OCI-LY7 (cell line): ENCODE measurements around the gene TLR7. TPM values are rescaled to one million over a fixed set of nuclear protein-coding genes. Genes with fewer than 3 reads are reported as not detected.

Experiments
- BruUV-seq: library from RNA; stranded (reverse); fragments of 400-500 nt; replicated peaks from 2 replicates; lab custom pipeline; 2021; lab: Mats Ljungman, UMichigan
- CTCF ChIA-PET: fragments of 300-600 bp; sonication (Branson Sonifier 250); formaldehyde crosslinking; loops from one replicate; lab custom pipeline; 2022; ENCODE audit warnings: antibody characterized with exemption; ENCODE audit not compliant: unreplicated experiment; lab: Charles Lee
- POLR2A ChIA-PET: fragments of 300-600 bp; sonication (Branson Sonifier 250); formaldehyde crosslinking; loops from one replicate; lab custom pipeline; 2022; ENCODE audit warnings: antibody characterized with exemption; lab: Charles Lee
- DNase-seq: peaks from one replicate; pipeline ENCODE4 v3.0.0-alpha.2; 2015; ENCODE audit warnings: low spot score
- H2AFZ ChIP-seq: fragments of 200-600 bp; sonication (generic), shearing (Covaris generic); 2 replicates; pipeline ENCODE4 v1.6.1; 2014; ENCODE audit warnings: mild to moderate bottlenecking, antibody characterized with exemption, low read length, moderate library complexity
- H3K27ac ChIP-seq: fragments of 200-600 bp; sonication (generic); 2 replicates; pipeline ENCODE4 v1.5.1; 2014; ENCODE audit warnings: mixed run types, low read depth, mild to moderate bottlenecking, moderate library complexity, low read length, inconsistent platforms; ENCODE audit not compliant: poor library complexity, severe bottlenecking
- H3K36me3 ChIP-seq: fragments of 200-600 bp; sonication (generic); 2 replicates; pipeline ENCODE4 v1.6.1; 2014; ENCODE audit warnings: mild to moderate bottlenecking, antibody characterized with exemption, low read length, moderate library complexity, mixed read lengths; ENCODE audit not compliant: insufficient read depth
- H3K4me1 ChIP-seq: fragments of 200-600 bp; sonication (generic); 2 replicates; pipeline ENCODE4 v1.5.1; 2014; ENCODE audit warnings: mild to moderate bottlenecking, low read length; ENCODE audit not compliant: insufficient read depth, poor library complexity, severe bottlenecking
- H3K4me2 ChIP-seq: fragments of 200-600 bp; sonication (generic); 2 replicates; pipeline ENCODE4 v1.6.1; 2014; ENCODE audit warnings: mild to moderate bottlenecking, low read length
- H3K4me3 ChIP-seq: fragments of 200-600 bp; sonication (generic); 2 replicates; pipeline ENCODE4 v1.5.1; 2014; ENCODE audit warnings: mild to moderate bottlenecking, low read depth, low read length; ENCODE audit not compliant: poor library complexity, severe bottlenecking
- H3K79me2 ChIP-seq: fragments of 200-600 bp; sonication (generic); 2 replicates; pipeline ENCODE4 v1.6.1; 2016; ENCODE audit warnings: low read depth, mild to moderate bottlenecking, low read length, moderate library complexity, mixed read lengths; ENCODE audit not compliant: insufficient read depth
- H3K9me2 ChIP-seq: fragments of 200-600 bp; sonication (generic); 2 replicates; pipeline ENCODE4 v1.6.1; 2016; ENCODE audit warnings: mild to moderate bottlenecking, low read length, mixed read lengths; ENCODE audit not compliant: insufficient read depth
- H3K9me3 ChIP-seq: fragments of 200-600 bp; sonication (generic); 2 replicates; pipeline ENCODE4 v1.6.1; 2014; ENCODE audit warnings: mild to moderate bottlenecking, mixed run types, low read length, mixed read lengths
- H4K20me1 ChIP-seq: fragments of 200-600 bp; sonication (generic); 2 replicates; pipeline ENCODE4 v1.6.1; 2014; ENCODE audit warnings: mild to moderate bottlenecking, antibody characterized with exemption, low read length, moderate library complexity, mixed read lengths; ENCODE audit not compliant: insufficient read depth
- CTCF ChIP-seq: fragments of 200-600 bp; sonication (generic); conservative IDR thresholded peaks from 2 replicates; pipeline ENCODE4 v1.5.1; 2014; ENCODE audit warnings: mild to moderate bottlenecking, antibody characterized with exemption, low read length, moderate library complexity, mixed read lengths
- EZH2phosphoT487 ChIP-seq: fragments of 200-600 bp; sonication (generic); IDR thresholded peaks from 2 replicates; pipeline ENCODE4 v1.6.1; 2018; ENCODE audit warnings: low read depth, borderline replicate concordance, mild to moderate bottlenecking, mixed run types, antibody characterized with exemption, low read length, moderate library complexity, mixed read lengths
- intact Hi-C: fragments of 100-400 bp; cut with micrococcal nuclease; formaldehyde crosslinking; loops from one replicate; pipeline ENCODE4 v1.10.0; 2022; ENCODE audit not compliant: unreplicated experiment
- total RNA-seq, 2 experiments: library from RNA; depleted of rRNA in 1 of 2; stranded (reverse); fragments of >200 nt in 1 of 2; shearing (Covaris generic) in 1 of 2; gene quantifications; 2 replicates each; pipeline ENCODE4 v1.2.3, GENCODE V29; 2014 to 2022

Gene TLR7
- total RNA-seq, 2 experiments from 2014 or later = 9.9 to 11.4 TPM

GRCh38 chrX:12896935-12897334, 30.1 kb downstream of the TLR7 start:
- intact Hi-C loops = loop anchor here (10.0 kb wide), 1 partner anchor 392 kb away; no protein-coding TSS in a partner anchor
- no TSS peak for BruUV-seq
- H3K9me2 ChIP-seq = no peaks in the 10 kb centered on the region
- no peak overlapping the region for H3K4me3 ChIP-seq
- no peak overlapping the region for H2AFZ ChIP-seq
- no peaks in the 10 kb centered on the region for H3K9me3 ChIP-seq
- no peaks in the 10 kb centered on the region for H3K36me3 ChIP-seq
- H3K4me1 ChIP-seq = peaks cover 30% of the 10 kb centered on the region
- no peaks in the 10 kb centered on the region for H3K79me2 ChIP-seq
- TF ChIP-seq CTCF (no peak), EZH2phosphoT487 (no peak)
- POLR2A ChIA-PET = interaction anchor here (0.8 to 1.1 kb wide), 2 partner anchors 81 to 83 kb away, joined by 3 to 4 read pairs; no protein-coding TSS in a partner anchor
- H3K4me2 ChIP-seq = no peak overlapping the region
- CTCF ChIA-PET = no interaction called here
- no peaks in the 10 kb centered on the region for H4K20me1 ChIP-seq
- H3K27ac ChIP-seq = no peak overlapping the region
- DNase-seq = no peak

GRCh38 chrX:12898073-12898472, 31.2 kb downstream of the TLR7 start:
- POLR2A ChIA-PET = interaction anchor here (0.7 kb wide), 1 partner anchor 162 kb away, joined by 4 read pairs; no protein-coding TSS in a partner anchor
- no peaks in the 10 kb centered on the region for H3K9me2 ChIP-seq
- CTCF ChIA-PET = no interaction called here
- no peak overlapping the region for H3K4me2 ChIP-seq
- no peaks in the 10 kb centered on the region for H4K20me1 ChIP-seq
- H3K36me3 ChIP-seq = no peaks in the 10 kb centered on the region
- no peak for DNase-seq
- intact Hi-C loops = loop anchor here (10.0 kb wide), 1 partner anchor 393 kb away; no protein-coding TSS in a partner anchor
- no peak overlapping the region for H3K27ac ChIP-seq
- H3K4me3 ChIP-seq = no peak overlapping the region
- no peaks in the 10 kb centered on the region for H3K79me2 ChIP-seq
- H3K9me3 ChIP-seq = no peaks in the 10 kb centered on the region
- TF ChIP-seq CTCF (no peak), EZH2phosphoT487 (no peak)
- no TSS peak for BruUV-seq
- peaks cover 19% of the 10 kb centered on the region for H3K4me1 ChIP-seq
- no peak overlapping the region for H2AFZ ChIP-seq

- no peaks in the 10 kb centered on the region for H3K79me2 ChIP-seq
- H3K4me1 ChIP-seq = peaks cover 4% of the 10 kb centered on the region
- H4K20me1 ChIP-seq = no peaks in the 10 kb centered on the region
- BruUV-seq = no TSS peak
- no peak overlapping the region for H3K4me2 ChIP-seq
- intact Hi-C loops = loop anchor here (10.0 kb wide), 1 partner anchor 395 kb away; no protein-coding TSS in a partner anchor
- H3K4me3 ChIP-seq = no peak overlapping the region
- ChIA-PET POLR2A (no interaction called here), CTCF (no interaction called here)
- DNase-seq = no peak
- no peaks in the 10 kb centered on the region for H3K9me2 ChIP-seq
- no peak overlapping the region for H2AFZ ChIP-seq
- H3K36me3 ChIP-seq = no peaks in the 10 kb centered on the region
- TF ChIP-seq EZH2phosphoT487 = no peak
- no peak for TF ChIP-seq CTCF
- no peak overlapping the region for H3K27ac ChIP-seq
- H3K9me3 ChIP-seq = no peaks in the 10 kb centered on the region
These were observed 32.6 kb downstream of the TLR7 start for GRCh38 chrX:12899506-12899905.
